Stimulated activated CD4-positive, alpha-beta T cell treated with anti-CD3 and anti-CD28 coated beads, TNF-alpha, amount 100 ng/mL, for 24 hours (primary cell): ENCODE measurements around the gene NHEJ1.

Experiments used
- DNase-seq, 3 experiments: peaks; one replicate each; pipeline ENCODE4 v3.0.0-alpha.2; 2020; ENCODE audit warnings: low read depth in 3 of 3

NHEJ1 gene

GRCh38 chr2:219123356-219124135 is 37.1 kb downstream of the NHEJ1 start:
- DNase-seq, result no peak

DNA sequence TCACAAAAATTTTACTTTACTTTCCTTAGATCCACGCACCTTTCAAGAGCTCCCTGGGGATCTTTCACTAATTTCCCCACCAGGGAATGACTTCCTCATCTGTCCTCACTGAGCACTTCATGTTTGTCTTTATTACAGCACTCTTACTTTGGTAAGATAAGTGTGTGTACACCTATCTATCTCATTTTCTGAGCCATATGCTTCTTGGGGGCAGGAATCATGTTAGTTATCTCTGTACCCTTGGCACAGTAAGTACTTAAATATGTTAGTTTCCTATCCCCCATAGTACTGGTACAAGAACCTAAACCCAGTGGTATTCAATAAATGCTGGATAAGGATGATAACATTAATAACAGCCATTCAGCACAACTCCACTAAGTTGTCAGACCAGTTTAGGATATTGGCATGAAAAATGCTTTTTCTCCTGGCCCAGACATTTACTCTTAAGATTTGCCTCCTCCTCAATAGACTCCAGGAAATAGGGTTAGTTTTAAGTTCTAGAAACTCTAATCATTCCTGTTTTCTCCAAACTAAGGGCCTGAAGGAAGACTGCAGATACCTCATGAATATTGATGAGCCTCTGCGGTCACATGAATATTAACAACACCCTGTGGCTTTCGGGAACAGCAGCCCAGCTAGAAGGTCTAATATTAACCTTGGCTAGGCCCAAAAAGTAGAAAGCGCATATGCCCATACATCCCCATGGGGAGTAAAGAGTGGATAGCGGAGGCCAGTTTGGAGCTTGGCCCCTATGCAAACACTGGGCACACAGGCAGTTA is 38.2 kb downstream of the NHEJ1 start:
- no peak for DNase-seq

GRCh38 chr2:219120082-219120481 is 40.5 kb downstream of the NHEJ1 start:
- DNase-seq, result no peak

DNA sequence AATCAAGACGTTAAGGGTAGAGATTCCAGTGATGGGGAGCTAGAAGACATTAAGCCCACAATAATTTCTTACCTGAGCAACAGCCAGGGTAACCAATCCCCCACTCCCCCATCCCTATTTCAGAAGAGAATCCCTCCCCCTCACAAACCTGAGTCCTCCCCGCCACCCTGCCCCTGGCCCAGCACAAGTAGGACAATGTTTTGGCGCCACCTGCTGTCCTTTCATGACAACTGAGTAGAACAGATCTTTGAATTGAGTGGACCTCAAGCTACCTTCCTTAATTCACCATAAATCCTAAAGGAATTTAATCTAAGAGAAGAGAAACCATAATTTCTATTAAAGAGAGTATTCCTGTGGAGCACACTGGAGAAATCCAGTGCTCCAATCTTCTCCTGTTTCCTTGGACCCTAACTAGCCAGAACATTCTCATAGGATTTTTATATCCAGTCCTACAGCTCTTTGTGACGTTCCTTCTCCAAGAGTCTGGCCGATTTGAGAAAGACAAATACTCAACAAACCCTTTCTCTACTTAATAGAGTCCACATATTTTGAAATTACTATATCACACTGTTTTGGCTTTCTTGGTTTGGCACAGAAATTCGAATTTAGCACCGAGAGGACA is 41.1 kb downstream of the NHEJ1 start:
- DNase-seq, result peak; percentile 26 to 58 (median 41)

GRCh38 chr2:219118504-219118903 is 42.1 kb downstream of the NHEJ1 start:
- no peak for DNase-seq

- DNase-seq, result no peak
Measured at GRCh38 chr2:219116776-219117646, 43.6 kb downstream of the NHEJ1 start.

GRCh38 chr2:219112651-219113338 is 47.8 kb downstream of the NHEJ1 start:
- no peak for DNase-seq

- DNase-seq, result no peak
Measured at GRCh38 chr2:219112062-219112406, 48.6 kb downstream of the NHEJ1 start.

DNA sequence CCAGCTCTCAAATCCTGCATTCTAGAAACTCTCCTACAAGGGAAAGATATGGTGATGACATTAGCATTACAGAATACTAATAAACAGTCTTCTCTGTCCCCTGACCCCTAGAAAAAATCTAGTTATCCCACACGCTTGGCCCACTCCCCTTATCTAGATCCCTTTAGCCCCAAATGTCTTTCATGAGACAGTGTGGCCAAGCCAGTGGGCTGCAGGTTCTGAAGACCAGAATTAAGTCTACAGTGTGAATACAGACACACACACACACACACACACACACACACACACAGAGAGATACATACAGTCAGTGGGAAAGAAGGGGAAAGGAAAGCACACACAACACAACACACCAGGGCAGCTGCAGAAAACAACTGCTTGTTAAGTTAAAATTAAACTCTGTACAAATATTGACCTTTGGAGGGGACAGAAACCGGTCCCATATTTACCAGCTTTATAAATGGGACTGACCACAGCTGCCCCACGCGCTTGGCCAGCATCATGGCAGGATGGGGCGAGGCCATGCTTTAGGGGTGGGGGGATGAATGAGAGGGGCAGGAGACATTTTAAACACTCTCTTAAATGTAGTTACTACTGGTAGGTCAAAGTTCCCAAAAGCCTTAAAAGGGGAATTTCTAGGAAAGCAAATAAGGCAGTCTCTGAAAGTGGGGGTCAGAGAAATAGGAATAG is 49.1 kb downstream of the NHEJ1 start:
- DNase-seq, result no peak

GRCh38 chr2:219109471-219109870 is 51.1 kb downstream of the NHEJ1 start:
- peak in 2 of 3 experiments; percentile 15 to 47 for DNase-seq

DNA sequence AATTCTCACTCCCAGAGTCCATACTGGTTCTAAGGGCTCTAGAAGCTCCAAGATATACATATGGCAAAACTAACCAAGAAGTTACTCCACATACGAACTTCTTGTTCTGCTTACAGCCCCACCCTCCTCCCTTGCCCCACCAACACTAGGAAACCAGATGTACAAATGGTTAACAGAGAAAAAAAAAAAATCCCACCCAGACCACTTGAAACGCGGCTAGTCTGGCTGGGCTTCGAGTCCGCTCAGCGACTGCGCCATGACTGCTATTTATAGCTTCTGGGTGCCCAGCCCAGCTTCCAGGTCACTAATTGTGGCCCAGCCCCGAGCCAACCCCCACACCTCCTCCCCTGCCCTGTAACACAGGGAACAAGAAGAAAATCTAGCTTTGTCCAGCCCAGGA is 52.9 kb downstream of the NHEJ1 start:
- no peak for DNase-seq

DNA sequence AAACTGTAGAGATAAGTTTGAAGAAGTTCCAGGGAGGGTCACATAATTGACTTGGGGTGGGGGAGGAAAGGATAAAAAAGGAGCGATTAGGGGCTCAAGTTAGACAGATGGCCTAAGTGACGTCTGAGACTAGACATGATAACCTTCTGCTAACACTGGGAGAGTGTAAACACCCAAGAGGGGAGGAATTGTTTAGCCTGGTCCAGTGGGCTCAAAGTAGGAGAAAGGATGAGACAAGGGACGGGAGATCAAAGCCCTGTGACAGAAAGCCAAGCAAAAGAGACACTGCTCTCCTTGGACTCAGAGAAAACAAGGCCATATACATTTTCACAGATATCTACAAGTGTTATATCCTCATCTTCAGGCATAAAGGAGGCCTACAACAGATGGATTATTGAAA is 54.4 kb downstream of the NHEJ1 start:
- DNase-seq, result no peak

- no peak for DNase-seq
Measured at GRCh38 chr2:219104107-219105035, 56.2 kb downstream of the NHEJ1 start.

GRCh38 chr2:219099329-219099728 is 61.3 kb downstream of the NHEJ1 start:
- DNase-seq, result no peak

DNA sequence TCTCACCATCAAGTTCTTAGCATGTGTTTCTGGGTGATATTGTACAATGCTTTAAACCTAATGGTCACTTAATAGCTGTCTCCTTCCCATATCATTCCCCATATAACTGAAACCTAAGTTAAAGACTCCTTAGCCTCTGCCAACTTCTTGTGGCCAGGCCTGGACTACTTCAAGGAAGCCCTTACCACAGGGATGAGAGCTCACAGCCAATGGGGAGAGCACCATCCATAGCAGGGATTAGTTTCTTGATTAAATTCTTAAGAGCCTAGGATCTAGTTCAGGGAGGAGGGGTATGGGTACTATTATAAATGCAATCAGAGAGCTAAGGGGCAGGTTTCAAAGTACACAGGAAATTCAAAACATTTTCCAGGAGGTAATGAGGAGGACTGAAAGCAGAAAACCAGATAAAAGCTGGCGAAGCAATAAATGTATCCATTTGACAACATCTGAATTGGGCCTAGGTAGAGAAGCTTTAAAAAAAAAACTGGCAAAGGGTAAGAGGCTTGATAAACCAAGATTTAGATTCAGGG is 65.1 kb downstream of the NHEJ1 start:
- DNase-seq, result no peak

DNA sequence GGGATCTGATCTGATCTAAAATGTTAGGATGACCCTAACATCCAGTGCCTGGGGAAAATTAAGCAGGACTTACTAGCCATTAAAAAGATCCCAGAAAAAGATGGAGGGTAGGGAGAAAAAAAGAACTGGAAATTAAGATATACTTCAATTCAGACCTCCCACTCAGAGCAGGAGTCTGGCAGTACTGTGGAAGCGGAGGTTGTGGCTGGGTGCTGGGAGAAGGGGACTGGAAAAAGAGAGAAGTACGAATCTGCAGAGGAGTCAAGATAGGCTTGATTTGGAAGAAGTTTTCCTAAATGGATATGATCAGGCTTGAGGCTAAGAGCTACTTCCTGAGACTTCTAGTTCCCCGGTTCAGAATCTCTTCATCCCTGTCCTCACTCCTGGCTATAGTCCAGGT is 66.4 kb downstream of the NHEJ1 start:
- DNase-seq, result no peak

DNA sequence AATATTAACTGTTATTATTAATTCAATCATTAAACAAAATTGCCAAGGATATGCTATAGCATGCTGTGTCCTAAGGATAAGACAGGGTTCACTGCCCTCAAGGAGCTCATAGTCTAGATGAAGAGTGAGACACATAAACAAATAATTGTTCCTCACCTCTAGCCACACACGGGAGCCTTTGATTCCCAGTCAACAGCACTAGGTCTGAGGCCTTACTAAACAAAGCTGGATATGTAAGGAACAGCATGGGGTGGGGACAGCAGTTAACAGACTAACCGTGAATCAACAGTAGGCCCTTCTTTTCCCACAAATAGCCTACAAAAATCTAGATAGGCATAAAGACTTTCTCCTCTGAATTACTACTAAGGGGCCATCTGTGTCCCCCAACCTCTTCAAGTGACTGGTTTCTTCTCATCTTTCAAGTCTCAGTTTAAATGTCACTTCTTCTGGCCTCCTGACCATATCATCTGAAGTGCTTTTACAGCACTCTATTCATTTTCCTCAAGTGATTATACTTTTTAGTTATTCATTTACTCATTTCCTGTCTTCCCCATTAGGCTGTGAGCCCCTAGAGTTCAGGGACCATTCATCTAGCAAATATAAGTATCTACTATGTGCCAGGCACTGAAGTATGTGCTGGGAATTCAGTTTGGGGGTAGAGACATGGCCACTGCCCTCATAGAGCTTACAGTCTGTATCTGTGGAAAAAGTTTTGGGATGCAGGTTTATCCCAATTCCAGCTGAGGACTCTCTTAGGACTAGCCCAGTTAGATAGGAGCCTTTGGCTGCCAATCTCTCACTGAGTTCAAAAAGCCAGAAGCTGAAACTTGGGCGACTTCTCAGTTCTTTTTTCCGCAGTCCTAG is 69.9 kb downstream of the NHEJ1 start:
- no peak for DNase-seq

GRCh38 chr2:219089330-219089729 is 71.3 kb downstream of the NHEJ1 start:
- no peak for DNase-seq
